ENCODE data around the gene FUBP3.

Gene FUBP3

DNA sequence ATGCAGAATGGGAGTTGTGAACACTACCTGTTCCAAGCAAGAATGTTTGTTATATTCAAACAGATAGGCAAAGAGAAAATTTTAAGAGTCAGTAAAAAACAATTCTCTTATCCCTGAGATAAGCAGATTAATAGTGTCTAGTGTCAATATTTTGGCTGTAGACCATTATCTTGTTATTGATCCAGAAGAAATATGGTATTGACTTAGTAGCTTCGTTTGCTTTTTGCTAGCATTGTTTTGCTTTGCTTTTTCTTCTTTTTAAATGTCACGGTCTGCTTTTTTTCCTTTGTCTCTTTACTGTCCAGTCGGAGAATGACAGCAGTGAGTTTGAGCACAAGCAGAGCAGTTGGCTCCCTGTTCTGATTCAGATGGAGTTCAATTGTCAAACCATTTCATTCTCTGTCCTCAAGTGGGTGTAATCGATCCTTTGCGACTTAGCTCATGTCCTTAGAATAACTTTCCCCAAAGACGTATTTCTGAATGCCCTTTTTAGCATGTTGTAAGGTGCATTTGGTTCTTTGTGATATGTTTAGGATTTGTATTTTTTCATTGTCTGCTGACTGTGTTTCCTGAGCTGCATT, 29.3 kb downstream of the FUBP3 start:
- POLR2A ChIA-PET = no interaction called here
- TF ChIP-seq, protein P1, sequence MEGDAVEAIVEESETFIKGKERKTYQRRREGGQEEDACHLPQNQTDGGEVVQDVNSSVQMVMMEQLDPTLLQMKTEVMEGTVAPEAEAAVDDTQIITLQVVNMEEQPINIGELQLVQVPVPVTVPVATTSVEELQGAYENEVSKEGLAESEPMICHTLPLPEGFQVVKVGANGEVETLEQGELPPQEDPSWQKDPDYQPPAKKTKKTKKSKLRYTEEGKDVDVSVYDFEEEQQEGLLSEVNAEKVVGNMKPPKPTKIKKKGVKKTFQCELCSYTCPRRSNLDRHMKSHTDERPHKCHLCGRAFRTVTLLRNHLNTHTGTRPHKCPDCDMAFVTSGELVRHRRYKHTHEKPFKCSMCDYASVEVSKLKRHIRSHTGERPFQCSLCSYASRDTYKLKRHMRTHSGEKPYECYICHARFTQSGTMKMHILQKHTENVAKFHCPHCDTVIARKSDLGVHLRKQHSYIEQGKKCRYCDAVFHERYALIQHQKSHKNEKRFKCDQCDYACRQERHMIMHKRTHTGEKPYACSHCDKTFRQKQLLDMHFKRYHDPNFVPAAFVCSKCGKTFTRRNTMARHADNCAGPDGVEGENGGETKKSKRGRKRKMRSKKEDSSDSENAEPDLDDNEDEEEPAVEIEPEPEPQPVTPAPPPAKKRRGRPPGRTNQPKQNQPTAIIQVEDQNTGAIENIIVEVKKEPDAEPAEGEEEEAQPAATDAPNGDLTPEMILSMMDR (IDR thresholded peaks at IDR 0.05; ENCODE audit: control extremely low read depth, extremely low read depth, low read depth, missing control alignments) = no peak
- DNase-seq (ENCODE audit: extremely low spot score) = no peak
- CTCF ChIA-PET = interaction anchor here (1.4 kb wide), 1 partner anchor 9 kb away, joined by 4 read pairs; no protein-coding TSS in a partner anchor

DNA sequence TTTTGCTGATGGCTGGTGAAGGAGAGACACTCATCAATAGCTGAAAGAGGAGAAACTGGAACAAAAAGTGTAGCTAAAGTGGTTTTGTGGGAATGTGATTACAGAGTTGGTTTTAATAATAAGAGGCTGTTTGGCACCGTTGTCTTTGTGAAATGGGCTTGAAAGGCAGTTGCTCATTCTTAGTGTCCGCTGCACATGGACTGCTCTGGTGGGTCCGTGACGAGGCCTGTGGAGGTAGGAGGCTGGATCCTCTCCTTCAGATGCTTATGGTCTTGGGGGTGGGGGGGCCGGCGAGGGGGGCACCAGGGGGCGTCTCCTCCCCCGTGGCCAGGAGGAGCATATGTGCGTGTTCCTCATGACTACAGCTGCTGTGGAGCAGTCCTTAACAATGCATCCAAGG, 29.8 kb downstream of the FUBP3 start:
- POLR2A ChIA-PET = no interaction called here
- CTCF ChIA-PET = interaction anchor here (1.4 kb wide), 1 partner anchor 8 kb away, joined by 4 read pairs; no protein-coding TSS in a partner anchor
- TF ChIP-seq, protein P1 (IDR thresholded peaks at IDR 0.05; ENCODE audit: control extremely low read depth, extremely low read depth, low read depth, missing control alignments) = no peak
- no peak for DNase-seq (ENCODE audit: extremely low spot score)

DNA sequence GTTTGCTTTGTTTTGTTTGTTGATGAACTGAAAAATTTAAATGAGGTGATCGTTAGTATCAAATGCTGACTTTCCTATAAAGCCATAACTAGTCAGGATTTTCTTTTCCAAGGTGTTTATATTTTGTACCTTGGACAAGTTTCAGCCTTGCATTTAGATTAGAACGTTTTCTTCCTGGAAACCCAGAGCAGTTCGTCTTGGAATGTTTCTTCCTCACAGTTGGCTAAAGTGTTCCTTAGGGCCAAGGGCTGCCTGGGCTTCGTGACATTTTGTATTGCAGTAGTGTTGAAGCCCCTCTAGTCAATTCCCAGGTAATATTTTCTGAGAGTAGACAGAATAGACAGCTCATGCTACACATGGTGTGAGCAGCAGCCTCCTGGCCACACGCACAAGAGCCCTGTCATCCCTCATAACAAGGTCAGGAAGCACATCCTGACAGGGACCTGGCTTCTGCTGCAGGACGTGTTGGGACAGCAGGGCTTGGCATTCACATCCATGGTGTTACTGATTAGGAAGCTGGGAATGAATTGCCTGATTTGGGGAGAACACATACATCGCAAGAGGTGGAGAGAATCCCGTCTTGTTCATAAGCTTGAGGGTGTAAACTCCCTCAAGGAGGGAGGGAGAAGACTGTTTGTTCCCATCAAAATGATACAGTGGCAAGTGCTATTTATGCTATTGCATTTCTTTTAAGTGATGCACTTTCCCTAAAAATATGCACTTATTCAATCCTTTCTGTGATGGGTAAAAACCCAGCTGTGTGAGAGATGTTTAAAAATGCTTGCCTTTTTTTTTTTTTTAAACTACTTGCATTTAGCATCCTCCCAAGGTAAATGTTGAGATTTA, 31.7 kb downstream of the FUBP3 start:
- TF ChIP-seq, protein P1 (IDR thresholded peaks at IDR 0.05; ENCODE audit: control extremely low read depth, extremely low read depth, low read depth, missing control alignments) = no peak
- no peak for DNase-seq (ENCODE audit: extremely low spot score)
- CTCF ChIA-PET = no interaction called here

DNA sequence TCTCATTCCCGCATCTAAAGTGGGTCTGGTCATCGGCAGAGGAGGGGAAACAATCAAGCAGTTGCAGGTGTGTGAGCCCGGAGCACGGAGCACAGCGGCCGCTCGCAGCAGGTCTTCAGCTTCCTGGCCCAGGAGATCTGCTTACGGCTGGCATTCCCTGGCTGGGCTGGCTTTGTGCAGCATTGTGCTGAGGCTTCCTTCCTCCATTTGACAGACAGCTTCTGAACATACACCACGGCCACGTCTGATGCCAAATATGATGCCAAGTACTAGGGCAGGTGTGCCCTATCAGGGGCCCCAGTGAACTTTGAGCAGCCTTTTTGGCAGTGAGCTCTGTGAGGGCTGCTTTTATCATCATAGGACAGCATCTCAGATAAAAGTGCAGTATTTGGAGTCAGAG, 37.1 kb downstream of the FUBP3 start:
- DNase-seq (ENCODE audit: extremely low spot score) = no peak
- TF ChIP-seq, protein P1 (IDR thresholded peaks at IDR 0.05; ENCODE audit: control extremely low read depth, extremely low read depth, low read depth, missing control alignments) = no peak
- ChIA-PET CTCF (no interaction called here), POLR2A (no interaction called here)

More for the DNA sequence above, 31.7 kb downstream of the FUBP3 start:
- POLR2A ChIA-PET = no interaction called here

DNA sequence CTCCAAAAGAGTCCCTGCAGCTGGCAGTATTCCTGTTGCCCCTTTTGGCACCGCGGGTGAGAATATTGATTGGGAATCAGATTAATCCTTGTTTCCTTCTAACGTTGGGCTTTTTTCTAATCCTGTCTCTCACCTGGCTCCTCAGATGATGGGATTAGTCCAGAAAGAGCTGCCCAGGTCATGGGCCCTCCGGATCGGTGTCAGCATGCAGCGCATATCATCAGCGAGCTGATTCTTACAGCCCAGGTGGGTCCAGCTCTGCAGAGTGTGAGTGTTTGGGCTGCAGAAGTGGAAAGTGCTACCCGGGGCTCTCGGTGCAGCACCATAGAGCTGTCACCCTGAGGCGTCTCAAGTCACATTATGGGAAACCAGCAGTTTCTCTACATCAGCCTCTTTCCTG, 44.1 kb downstream of the FUBP3 start:
- ChIA-PET POLR2A (no interaction called here), CTCF (interaction anchor here (1.2 kb wide), 1 partner anchor 10 kb away, joined by 3 read pairs; no protein-coding TSS in a partner anchor)
- TF ChIP-seq, protein P1 (IDR thresholded peaks at IDR 0.05; ENCODE audit: control extremely low read depth, extremely low read depth, low read depth, missing control alignments) = no peak
- no peak for DNase-seq (ENCODE audit: extremely low spot score)

DNA sequence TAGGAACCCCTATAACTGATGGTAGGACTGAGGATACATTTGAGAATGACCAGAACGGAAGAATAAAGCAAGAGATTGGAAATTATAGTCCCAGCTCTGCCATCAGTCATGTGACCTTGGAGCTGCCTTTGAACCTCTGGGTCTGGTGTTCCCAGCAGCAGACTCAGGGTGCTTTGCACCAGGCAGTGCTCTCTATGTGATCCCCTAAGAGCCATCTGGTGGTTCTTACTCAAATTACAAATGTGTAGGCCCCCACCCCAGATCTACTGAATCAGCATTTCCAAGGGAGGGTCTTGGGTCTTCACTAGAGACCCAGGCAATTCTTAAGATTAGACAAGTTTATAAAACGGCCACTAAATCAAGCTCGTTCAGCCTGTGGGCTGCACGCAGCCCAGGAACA, 44.8 kb downstream of the FUBP3 start:
- TF ChIP-seq, protein P1 (IDR thresholded peaks at IDR 0.05; ENCODE audit: control extremely low read depth, extremely low read depth, low read depth, missing control alignments) = no peak
- DNase-seq (ENCODE audit: extremely low spot score) = no peak
- CTCF ChIA-PET = interaction anchor here (1.2 to 2.2 kb wide), 2 partner anchors 11 to 164 kb away, joined by 3 to 5 read pairs; no protein-coding TSS in a partner anchor
- POLR2A ChIA-PET = no interaction called here
